ENCODE measurements around the gene SPTLC2. TPM values are rescaled to one million over a fixed set of nuclear protein-coding genes. Genes with fewer than 3 reads are reported as not detected.
A peak's percentile ranks its signal among the peaks of the same experiment; 100 is the strongest.

The SPTLC2 gene
- total and polyA plus RNA-seq, 2 of the 13 experiments (the other 11 are each of a cell fraction or from before 2014, with no cell fraction given), result 17.4 to 17.5 TPM

DNA sequence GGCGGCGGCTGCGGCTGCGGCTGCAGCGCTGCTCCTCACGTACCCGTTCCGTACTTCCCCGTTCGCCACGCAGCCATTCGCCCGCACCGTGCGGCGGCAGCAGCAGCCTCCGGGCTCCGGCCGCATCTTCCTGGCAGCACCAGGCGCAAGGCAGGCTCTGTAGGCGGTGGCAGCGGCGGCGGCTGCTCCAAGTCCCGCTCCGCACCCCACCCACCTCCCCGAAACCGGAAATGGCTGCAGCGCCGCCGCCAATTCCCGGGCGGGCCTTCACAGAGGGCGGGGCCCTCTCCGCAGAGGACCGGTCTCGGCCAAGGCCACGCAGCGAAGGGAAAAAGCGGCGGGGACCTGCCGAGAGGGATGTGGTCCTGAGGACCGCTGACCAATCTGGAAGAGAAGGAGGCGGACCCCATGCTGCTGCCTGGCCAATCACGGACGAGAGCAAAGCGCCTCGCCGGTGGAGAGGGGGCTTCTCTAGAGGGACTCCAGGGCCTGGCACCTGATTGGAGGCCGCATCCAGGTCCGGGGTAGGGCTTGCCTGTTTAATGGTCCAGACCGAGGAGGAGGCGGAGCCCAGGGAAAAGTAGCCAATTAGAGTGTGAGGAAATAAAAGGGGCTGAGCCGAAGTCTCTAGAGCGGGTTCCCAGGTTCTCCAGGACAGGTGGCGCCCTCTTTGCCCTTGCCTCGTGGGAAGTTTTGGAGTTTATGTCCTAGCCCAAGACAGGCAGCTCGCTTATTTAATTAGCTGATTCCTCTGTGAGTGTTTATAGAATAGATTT, at the start of gene SPTLC2 (continued):
- TF ChIP-seq CCAR2 (optimal IDR thresholded peaks at IDR 0.05; ENCODE audit: low read depth, low read length) (no peak), ZNF678 (CRISPR knock-in tag; IDR thresholded peaks at IDR 0.05) (no peak), ZNF224 (CRISPR knock-in tag; IDR thresholded peaks at IDR 0.05) (no peak), PRMT3 (CRISPR knock-in tag; IDR thresholded peaks at IDR 0.05; ENCODE audit: borderline replicate concordance, low read depth) (no peak), ZNF180 (CRISPR knock-in tag; IDR thresholded peaks at IDR 0.05; ENCODE audit: borderline replicate concordance, low read depth) (no peak), ZNF143 (CRISPR knock-in tag; IDR thresholded peaks at IDR 0.05) (no peak), KMT2A (CRISPR knock-in tag; IDR thresholded peaks at IDR 0.05) (peak; percentile 84), SMAD9 (CRISPR knock-in tag; IDR thresholded peaks at IDR 0.05) (no peak), GABPB1 (CRISPR knock-in tag; IDR thresholded peaks at IDR 0.05) (peak; percentile 97), ZMAT3 (CRISPR knock-in tag; conservative IDR thresholded peaks at IDR 0.05) (peak; percentile 86; the same call in 1 of the 2 replicates), IKZF1 (IDR thresholded peaks at IDR 0.05) (no peak), ZNF234 (CRISPR knock-in tag; conservative IDR thresholded peaks at IDR 0.05) (no peak), ZNF101 (CRISPR knock-in tag; IDR thresholded peaks at IDR 0.05; ENCODE audit: borderline replicate concordance, low read depth) (no peak), SRSF4 (IDR thresholded peaks at IDR 0.05; ENCODE audit: low read depth, low read length, poor library complexity, severe bottlenecking) (no peak), HMG20A (CRISPR knock-in tag; IDR thresholded peaks at IDR 0.05; ENCODE audit: borderline replicate concordance) (no peak), SKI (IDR thresholded peaks at IDR 0.05; ENCODE audit: partially characterized antibody) (peak; percentile 69), ZNF557 (CRISPR knock-in tag; IDR thresholded peaks at IDR 0.05) (no peak), CHCHD3 (CRISPR knock-in tag; IDR thresholded peaks at IDR 0.05) (no peak), ZNF749 (CRISPR knock-in tag; IDR thresholded peaks at IDR 0.05; ENCODE audit: borderline replicate concordance) (no peak)
- TF ChIP-seq, protein P1, sequence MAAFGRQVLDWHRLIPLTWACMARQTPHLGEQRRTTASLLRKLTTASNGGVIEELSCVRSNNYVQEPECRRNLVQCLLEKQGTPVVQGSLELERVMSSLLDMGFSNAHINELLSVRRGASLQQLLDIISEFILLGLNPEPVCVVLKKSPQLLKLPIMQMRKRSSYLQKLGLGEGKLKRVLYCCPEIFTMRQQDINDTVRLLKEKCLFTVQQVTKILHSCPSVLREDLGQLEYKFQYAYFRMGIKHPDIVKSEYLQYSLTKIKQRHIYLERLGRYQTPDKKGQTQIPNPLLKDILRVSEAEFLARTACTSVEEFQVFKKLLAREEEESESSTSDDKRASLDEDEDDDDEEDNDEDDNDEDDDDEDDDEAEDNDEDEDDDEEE (CRISPR knock-in tag; IDR thresholded peaks at IDR 0.05), result no peak
- TF ChIP-seq, protein P2, sequence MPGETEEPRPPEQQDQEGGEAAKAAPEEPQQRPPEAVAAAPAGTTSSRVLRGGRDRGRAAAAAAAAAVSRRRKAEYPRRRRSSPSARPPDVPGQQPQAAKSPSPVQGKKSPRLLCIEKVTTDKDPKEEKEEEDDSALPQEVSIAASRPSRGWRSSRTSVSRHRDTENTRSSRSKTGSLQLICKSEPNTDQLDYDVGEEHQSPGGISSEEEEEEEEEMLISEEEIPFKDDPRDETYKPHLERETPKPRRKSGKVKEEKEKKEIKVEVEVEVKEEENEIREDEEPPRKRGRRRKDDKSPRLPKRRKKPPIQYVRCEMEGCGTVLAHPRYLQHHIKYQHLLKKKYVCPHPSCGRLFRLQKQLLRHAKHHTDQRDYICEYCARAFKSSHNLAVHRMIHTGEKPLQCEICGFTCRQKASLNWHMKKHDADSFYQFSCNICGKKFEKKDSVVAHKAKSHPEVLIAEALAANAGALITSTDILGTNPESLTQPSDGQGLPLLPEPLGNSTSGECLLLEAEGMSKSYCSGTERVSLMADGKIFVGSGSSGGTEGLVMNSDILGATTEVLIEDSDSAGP (CRISPR knock-in tag; IDR thresholded peaks at IDR 0.05; ENCODE audit: borderline replicate concordance), result peak; percentile 68; the same call in 1 of the 2 replicates
- TF ChIP-seq, protein P3, sequence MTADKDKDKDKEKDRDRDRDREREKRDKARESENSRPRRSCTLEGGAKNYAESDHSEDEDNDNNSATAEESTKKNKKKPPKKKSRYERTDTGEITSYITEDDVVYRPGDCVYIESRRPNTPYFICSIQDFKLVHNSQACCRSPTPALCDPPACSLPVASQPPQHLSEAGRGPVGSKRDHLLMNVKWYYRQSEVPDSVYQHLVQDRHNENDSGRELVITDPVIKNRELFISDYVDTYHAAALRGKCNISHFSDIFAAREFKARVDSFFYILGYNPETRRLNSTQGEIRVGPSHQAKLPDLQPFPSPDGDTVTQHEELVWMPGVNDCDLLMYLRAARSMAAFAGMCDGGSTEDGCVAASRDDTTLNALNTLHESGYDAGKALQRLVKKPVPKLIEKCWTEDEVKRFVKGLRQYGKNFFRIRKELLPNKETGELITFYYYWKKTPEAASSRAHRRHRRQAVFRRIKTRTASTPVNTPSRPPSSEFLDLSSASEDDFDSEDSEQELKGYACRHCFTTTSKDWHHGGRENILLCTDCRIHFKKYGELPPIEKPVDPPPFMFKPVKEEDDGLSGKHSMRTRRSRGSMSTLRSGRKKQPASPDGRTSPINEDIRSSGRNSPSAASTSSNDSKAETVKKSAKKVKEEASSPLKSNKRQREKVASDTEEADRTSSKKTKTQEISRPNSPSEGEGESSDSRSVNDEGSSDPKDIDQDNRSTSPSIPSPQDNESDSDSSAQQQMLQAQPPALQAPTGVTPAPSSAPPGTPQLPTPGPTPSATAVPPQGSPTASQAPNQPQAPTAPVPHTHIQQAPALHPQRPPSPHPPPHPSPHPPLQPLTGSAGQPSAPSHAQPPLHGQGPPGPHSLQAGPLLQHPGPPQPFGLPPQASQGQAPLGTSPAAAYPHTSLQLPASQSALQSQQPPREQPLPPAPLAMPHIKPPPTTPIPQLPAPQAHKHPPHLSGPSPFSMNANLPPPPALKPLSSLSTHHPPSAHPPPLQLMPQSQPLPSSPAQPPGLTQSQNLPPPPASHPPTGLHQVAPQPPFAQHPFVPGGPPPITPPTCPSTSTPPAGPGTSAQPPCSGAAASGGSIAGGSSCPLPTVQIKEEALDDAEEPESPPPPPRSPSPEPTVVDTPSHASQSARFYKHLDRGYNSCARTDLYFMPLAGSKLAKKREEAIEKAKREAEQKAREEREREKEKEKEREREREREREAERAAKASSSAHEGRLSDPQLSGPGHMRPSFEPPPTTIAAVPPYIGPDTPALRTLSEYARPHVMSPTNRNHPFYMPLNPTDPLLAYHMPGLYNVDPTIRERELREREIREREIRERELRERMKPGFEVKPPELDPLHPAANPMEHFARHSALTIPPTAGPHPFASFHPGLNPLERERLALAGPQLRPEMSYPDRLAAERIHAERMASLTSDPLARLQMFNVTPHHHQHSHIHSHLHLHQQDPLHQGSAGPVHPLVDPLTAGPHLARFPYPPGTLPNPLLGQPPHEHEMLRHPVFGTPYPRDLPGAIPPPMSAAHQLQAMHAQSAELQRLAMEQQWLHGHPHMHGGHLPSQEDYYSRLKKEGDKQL (CRISPR knock-in tag; IDR thresholded peaks at IDR 0.05; ENCODE audit: low read depth), result no peak
- TF ChIP-seq, protein P4, sequence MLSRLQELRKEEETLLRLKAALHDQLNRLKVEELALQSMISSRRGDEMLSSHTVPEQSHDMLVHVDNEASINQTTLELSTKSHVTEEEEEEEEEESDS (CRISPR knock-in tag; IDR thresholded peaks at IDR 0.05; ENCODE audit: borderline replicate concordance), result no peak
